ENCODE results near the gene RWDD2A.
"Not testable (repeated sequence)": the region's sequence is repeated elsewhere in the genome, so short reads cannot be mapped to it uniquely, and the experiment has no call there.

RWDD2A gene
- total RNA-seq = 2.7 to 7.3 reads per million in 2 experiments

- peak; percentile 83 for DNase-seq (ENCODE audit: low read depth)
Measured at GRCh38 chr6:83192871-83193746, at the start of gene RWDD2A, which contains the start of gene PGM3. Gene RWDD2A, plus strand, starts transcription at chr6:83193357. Its CDS starts 1,095 bp downstream, at chr6:83194452. Gene PGM3, minus strand, starts transcription at chr6:83193265. Its CDS starts 2,253 bp downstream, at chr6:83191012.

- DNase-seq (ENCODE audit: low read depth) = no peak
Measured at GRCh38 chr6:83151114-83151513, 42.0 kb upstream of the RWDD2A start.

GRCh38 chr6:83152913-83153312 is 40.2 kb upstream of the RWDD2A start:
- no peak for DNase-seq (ENCODE audit: low read depth)

- DNase-seq (ENCODE audit: low read depth) = no peak
Measured at GRCh38 chr6:83153883-83154521, 39.2 kb upstream of the RWDD2A start.

GRCh38 chr6:83155794-83156193 is 37.4 kb upstream of the RWDD2A start:
- DNase-seq (ENCODE audit: low read depth) = no peak

GRCh38 chr6:83160167-83160566 is 33.0 kb upstream of the RWDD2A start:
- DNase-seq (ENCODE audit: low read depth) = no peak

GRCh38 chr6:83167726-83168278 is 25.4 kb upstream of the RWDD2A start:
- DNase-seq (ENCODE audit: low read depth) = no peak

- no peak for DNase-seq (ENCODE audit: low read depth)
Measured at GRCh38 chr6:83168556-83168955, 24.6 kb upstream of the RWDD2A start.

GRCh38 chr6:83169106-83169505 is 24.1 kb upstream of the RWDD2A start:
- no peak for DNase-seq (ENCODE audit: low read depth)

GRCh38 chr6:83169511-83169910 is 23.6 kb upstream of the RWDD2A start:
- no peak for DNase-seq (ENCODE audit: low read depth)

- no peak for DNase-seq (ENCODE audit: low read depth)
Measured at GRCh38 chr6:83176246-83176645, 16.9 kb upstream of the RWDD2A start.

- no peak for DNase-seq (ENCODE audit: low read depth)
Measured at GRCh38 chr6:83180426-83180950, 12.7 kb upstream of the RWDD2A start.

GRCh38 chr6:83182114-83182513 is 11.0 kb upstream of the RWDD2A start:
- DNase-seq (ENCODE audit: low read depth) = no peak

- DNase-seq (ENCODE audit: low read depth) = no peak
Measured at GRCh38 chr6:83183082-83183828, 9.9 kb upstream of the RWDD2A start.

- DNase-seq (ENCODE audit: low read depth) = no peak
Measured at GRCh38 chr6:83185096-83185495, 8.1 kb upstream of the RWDD2A start.

GRCh38 chr6:83188501-83188900 is 4.7 kb upstream of the RWDD2A start:
- no peak for DNase-seq (ENCODE audit: low read depth)

- no peak for DNase-seq (ENCODE audit: low read depth)
Measured at GRCh38 chr6:83190626-83191025, 2.5 kb upstream of the RWDD2A start.

- DNase-seq (ENCODE audit: low read depth) = not testable (repeated sequence)
Measured at GRCh38 chr6:83191974-83192373, 1.2 kb upstream of the RWDD2A start.

GRCh38 chr6:83192456-83192855 is 701 bp upstream of the RWDD2A start:
- DNase-seq (ENCODE audit: low read depth) = no peak

GRCh38 chr6:83193747-83194566 is 800 bp downstream of the RWDD2A start:
- DNase-seq (ENCODE audit: low read depth) = peak; percentile 5

Measured in T follicular helper cell (primary cell).